Breast epithelium (tissue), 4 donors: ENCODE results near the gene INCENP. TPM values are rescaled to one million over a fixed set of nuclear protein-coding genes. Genes with fewer than 3 reads are reported as not detected.

Experiments
- DNase-seq, 2 donors: peaks; one replicate each; pipeline ENCODE4 v3.0.0-alpha.2; 2019; ENCODE audit warnings: low spot score in 2 of 2
- H3K27ac ChIP-seq, 2 donors: fragments of 200-600 bp; sonication (generic) in 1 of 2; one replicate each; pipeline ENCODE4 v1.5.1; 2016 to 2019; ENCODE audit warnings: mild to moderate bottlenecking in 1 of 2
- H3K27me3 ChIP-seq, 2 donors: fragments of 200-600 bp; sonication (generic) in 1 of 2; one replicate each; pipeline versions ENCODE4 v1.5.1 to v1.6.0; 2017 to 2019; ENCODE audit warnings: control low read depth in 1 of 2, mild to moderate bottlenecking in 1 of 2
- H3K36me3 ChIP-seq: fragments of 200-600 bp; one replicate; pipeline ENCODE4 v1.5.1; 2019
- H3K4me1 ChIP-seq, 2 donors: fragments of 200-600 bp; sonication (generic); one replicate each; pipeline ENCODE4 v1.5.1; 2016 to 2019; ENCODE audit warnings: control low read depth in 1 of 2
- H3K4me3 ChIP-seq, 3 donors: fragments of 200-600 bp; sonication (generic); 1 replicate in 2 of 3; 2 replicates in 1 of 3; pipeline ENCODE4 v1.5.1; 2016 to 2019; ENCODE audit warnings: mild to moderate bottlenecking in 3 of 3, moderate library complexity in 2 of 3
- H3K9me3 ChIP-seq, 2 donors: fragments of 200-600 bp; sonication (generic) in 1 of 2; one replicate each; pipeline ENCODE4 v1.5.1; 2016 to 2019; ENCODE audit warnings: control low read depth in 1 of 2
- CTCF ChIP-seq, 3 donors: fragments of 450-650 bp; IDR thresholded peaks; one replicate each; pipeline ENCODE4 v1.5.1; 2016 to 2017; ENCODE audit warnings: antibody characterized with exemption in 3 of 3, mild to moderate bottlenecking in 3 of 3, moderate library complexity in 3 of 3
- POLR2A ChIP-seq: fragments of 450-650 bp; IDR thresholded peaks from one replicate; pipeline ENCODE4 v1.6.1; 2016; ENCODE audit warnings: antibody characterized with exemption, mild to moderate bottlenecking, moderate library complexity
- POLR2AphosphoS5 ChIP-seq, 3 donors: sonication (generic); formaldehyde crosslinking; IDR thresholded peaks; one replicate each; pipeline ENCODE4 v1.6.1; 2017; ENCODE audit warnings: antibody characterized with exemption in 3 of 3
- intact Hi-C: fragments of 100-400 bp; cut with DNase I; formaldehyde crosslinking; loops from one replicate; pipeline ENCODE4 v1.15.1; 2023; ENCODE audit warnings: low total_unique reads
- total RNA-seq, 3 donors: library from RNA; depleted of rRNA; stranded (reverse); fragments of >200 nt; gene quantifications; one replicate each; pipeline ENCODE4 v1.1.0, GENCODE V29; 2016

Gene INCENP
- total RNA-seq, 3 donors from 2014 or later: 8.5 to 19.0 (median 14.8) TPM

DNA sequence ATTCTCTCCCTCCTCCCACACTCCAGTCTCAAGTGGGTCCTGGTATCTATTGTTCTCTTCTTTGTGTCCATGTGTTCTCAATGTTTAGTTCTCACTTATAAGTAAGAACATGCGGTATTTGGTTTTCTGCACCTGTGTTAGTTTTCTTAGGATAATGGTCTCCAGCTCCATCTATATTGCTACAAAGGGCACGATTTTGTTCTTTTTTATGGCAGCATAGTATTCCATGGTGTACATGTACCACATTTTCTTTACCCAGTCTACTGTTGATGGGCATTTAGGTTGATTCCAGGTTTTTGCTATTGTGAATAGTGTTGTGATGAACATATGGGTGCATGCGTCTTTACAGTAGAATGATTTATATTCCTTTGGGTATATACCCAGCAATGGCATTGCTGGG, 4.2 kb upstream of the INCENP start:
- Histone ChIP-seq H3K36me3 (no peaks in the 10 kb centered on the region), H3K27ac (no peak overlapping the region), H3K4me3 (no peak overlapping the region), H3K9me3 (no peaks in the 10 kb centered on the region), H3K4me1 (no peaks in the 10 kb centered on the region), H3K27me3 (no peaks in the 10 kb centered on the region)
- intact Hi-C loops: no loop called here
- DNase-seq: no peak
- no peak for TF ChIP-seq CTCF (IDR thresholded peaks at IDR 0.05)
- TF ChIP-seq POLR2A: no peak
- no peak for TF ChIP-seq POLR2AphosphoS5 (IDR thresholded peaks at IDR 0.05)

- Histone ChIP-seq H3K9me3 (no peaks in the 10 kb centered on the region), H3K27me3 (no peaks in the 10 kb centered on the region), H3K27ac (no peak overlapping the region), H3K4me3 (no peak overlapping the region), H3K36me3 (no peaks in the 10 kb centered on the region), H3K4me1 (no peaks in the 10 kb centered on the region)
- intact Hi-C loops: no loop called here
- TF ChIP-seq POLR2A: no peak
- TF ChIP-seq POLR2AphosphoS5 (IDR thresholded peaks at IDR 0.05): no peak
- no peak for TF ChIP-seq CTCF (IDR thresholded peaks at IDR 0.05)
- DNase-seq: no peak
Measured at GRCh38 chr11:62120001-62120400, 3.8 kb upstream of the INCENP start.

DNA sequence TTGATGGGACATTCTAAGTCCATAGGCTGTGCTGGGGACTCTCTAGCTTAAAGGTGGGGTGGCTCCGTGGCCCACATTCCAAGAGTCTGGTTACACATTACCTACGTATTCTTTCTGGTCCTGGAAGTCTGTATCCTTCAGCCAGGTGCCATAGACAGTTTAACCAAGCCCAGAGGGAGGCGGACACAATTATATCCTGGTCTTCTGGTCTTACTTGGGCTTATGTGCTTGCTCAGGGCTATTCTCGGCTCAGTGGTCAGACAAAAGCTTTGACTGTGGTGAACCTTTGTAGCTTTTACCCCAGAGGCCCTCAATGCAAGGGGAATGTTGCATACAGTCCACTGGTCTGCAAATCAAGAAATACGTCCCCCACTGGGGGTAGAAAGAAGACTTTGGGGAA, 3.4 kb upstream of the INCENP start:
- intact Hi-C loops: no loop called here
- no peak overlapping the region for H3K27ac ChIP-seq

GRCh38 chr11:62122076-62122475, 1.7 kb upstream of the INCENP start:
- intact Hi-C loops: no loop called here
- Histone ChIP-seq H3K4me3 (no peak overlapping the region), H3K27ac (no peak overlapping the region), H3K36me3 (no peaks in the 10 kb centered on the region), H3K4me1 (no peaks in the 10 kb centered on the region), H3K27me3 (no peaks in the 10 kb centered on the region), H3K9me3 (no peaks in the 10 kb centered on the region)
- TF ChIP-seq POLR2AphosphoS5 (IDR thresholded peaks at IDR 0.05) (no peak), CTCF (IDR thresholded peaks at IDR 0.05) (no peak), POLR2A (no peak)
- DNase-seq: no peak

More for the DNA sequence above, 3.4 kb upstream of the INCENP start:
- Histone ChIP-seq H3K4me3 (no peak overlapping the region), H3K27me3 (no peaks in the 10 kb centered on the region), H3K9me3 (no peaks in the 10 kb centered on the region), H3K4me1 (no peaks in the 10 kb centered on the region), H3K36me3 (no peaks in the 10 kb centered on the region)
- DNase-seq: no peak
- TF ChIP-seq CTCF (IDR thresholded peaks at IDR 0.05): no peak
- no peak for TF ChIP-seq POLR2AphosphoS5 (IDR thresholded peaks at IDR 0.05)
- no peak for TF ChIP-seq POLR2A

DNA sequence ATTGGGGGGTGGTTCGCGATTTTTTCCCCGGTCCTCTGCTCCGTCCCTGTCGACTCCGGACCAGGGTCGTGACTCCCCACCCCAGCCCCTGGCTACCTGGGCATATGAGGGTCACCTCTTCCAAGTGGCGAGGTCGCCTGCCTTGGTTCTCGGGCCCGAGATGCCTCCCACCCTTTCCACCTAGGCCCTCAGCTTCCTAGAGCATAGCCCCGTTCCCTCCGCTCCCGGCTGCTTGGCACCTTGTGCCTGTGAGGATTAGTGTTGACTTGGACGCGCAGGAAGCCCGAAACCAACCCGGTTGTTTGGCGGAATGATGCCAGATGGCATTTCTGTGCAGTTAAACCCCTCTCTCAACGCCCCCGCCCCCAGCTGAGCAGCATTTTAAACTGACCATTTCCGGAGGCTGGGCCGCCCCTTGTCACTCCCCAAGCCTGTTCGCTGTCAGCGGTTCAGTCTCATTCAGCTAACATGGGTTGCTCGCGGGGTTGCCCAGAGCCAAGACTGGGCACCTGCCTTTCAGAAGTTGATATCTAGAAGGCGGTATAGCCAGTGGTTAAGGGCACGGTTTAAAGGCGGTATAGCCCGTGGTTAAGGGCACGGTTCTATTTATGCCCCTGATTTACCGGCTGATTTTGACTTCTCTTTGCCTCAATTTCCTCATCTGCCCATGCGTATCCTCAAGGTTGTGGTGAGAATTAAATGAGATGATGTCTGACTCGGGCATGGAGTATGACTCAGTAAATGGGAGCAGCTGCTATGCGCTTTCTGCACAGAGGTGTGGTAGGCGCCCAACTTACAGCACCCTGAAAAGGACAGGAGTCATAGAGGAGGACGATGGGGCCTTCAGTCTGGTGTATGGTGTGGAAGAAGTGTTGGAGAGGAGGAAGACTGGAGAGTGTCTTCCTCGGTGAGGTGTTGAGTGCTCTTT, 639 bp downstream of the INCENP start:
- Histone ChIP-seq H3K9me3 (no peaks in the 10 kb centered on the region), H3K27me3 (no peaks in the 10 kb centered on the region), H3K27ac (peak overlapping the region; percentile 22 to 71), H3K4me3 (peak overlapping the region; percentile 77 to 88 (median 87)), H3K36me3 (no peaks in the 10 kb centered on the region), H3K4me1 (no peaks in the 10 kb centered on the region)
- intact Hi-C loops: no loop called here
- TF ChIP-seq CTCF (IDR thresholded peaks at IDR 0.05): no peak
- no peak for TF ChIP-seq POLR2A
- no peak for TF ChIP-seq POLR2AphosphoS5 (IDR thresholded peaks at IDR 0.05)
- DNase-seq: peak in 1 of 2 donors; percentile 25
